ENCODE measurements around the gene IQCM.

Gene IQCM

DNA sequence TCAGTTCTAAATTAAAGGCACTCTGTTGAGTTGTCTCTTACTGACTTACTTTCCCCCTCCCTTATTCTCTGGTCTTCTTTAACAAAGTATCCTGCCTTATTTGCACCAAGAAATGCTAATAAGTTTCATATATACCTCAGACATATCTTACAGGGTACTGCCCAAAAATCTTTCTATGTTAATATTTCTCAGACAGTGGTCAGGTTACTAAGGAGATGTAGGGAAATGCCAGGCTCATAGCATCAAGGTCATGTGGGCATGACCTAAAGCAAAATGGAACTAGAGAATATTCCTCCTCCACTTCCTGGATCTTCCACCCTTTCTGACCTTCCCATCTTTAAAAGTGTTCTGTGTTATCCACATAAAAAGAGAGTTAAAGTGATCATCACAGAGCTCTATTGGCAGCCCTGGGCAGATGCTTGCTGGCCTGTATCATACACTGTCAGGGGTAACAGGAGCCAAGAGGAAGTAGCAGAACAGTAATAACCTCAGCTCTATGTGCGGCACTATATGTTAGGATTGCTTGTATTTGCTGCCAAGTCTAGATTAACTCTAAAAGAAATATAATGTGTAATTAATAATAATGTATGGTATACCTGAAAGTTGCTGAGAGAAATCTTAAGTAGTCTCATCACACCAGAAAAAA lies 74.3 kb downstream of the IQCM start:
- in situ Hi-C loops (cut with HindIII; ENCODE audit: low pct_ligation_motif_present, low sequenced_read_pairs) = no loop called here
- Histone ChIP-seq H3K36me3 (replicated peaks) (no peaks in the 10 kb centered on the region), H3K4me3 (ENCODE audit: low read depth, low read length) (no peak overlapping the region), H3K27ac (no peak overlapping the region), H3K27me3 (replicated peaks) (no peaks in the 10 kb centered on the region)
- TF ChIP-seq, protein P1, sequence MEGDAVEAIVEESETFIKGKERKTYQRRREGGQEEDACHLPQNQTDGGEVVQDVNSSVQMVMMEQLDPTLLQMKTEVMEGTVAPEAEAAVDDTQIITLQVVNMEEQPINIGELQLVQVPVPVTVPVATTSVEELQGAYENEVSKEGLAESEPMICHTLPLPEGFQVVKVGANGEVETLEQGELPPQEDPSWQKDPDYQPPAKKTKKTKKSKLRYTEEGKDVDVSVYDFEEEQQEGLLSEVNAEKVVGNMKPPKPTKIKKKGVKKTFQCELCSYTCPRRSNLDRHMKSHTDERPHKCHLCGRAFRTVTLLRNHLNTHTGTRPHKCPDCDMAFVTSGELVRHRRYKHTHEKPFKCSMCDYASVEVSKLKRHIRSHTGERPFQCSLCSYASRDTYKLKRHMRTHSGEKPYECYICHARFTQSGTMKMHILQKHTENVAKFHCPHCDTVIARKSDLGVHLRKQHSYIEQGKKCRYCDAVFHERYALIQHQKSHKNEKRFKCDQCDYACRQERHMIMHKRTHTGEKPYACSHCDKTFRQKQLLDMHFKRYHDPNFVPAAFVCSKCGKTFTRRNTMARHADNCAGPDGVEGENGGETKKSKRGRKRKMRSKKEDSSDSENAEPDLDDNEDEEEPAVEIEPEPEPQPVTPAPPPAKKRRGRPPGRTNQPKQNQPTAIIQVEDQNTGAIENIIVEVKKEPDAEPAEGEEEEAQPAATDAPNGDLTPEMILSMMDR (IDR thresholded peaks at IDR 0.05; ENCODE audit: low read depth, low read length, missing control alignments) = no peak
- no peak for DNase-seq

DNA sequence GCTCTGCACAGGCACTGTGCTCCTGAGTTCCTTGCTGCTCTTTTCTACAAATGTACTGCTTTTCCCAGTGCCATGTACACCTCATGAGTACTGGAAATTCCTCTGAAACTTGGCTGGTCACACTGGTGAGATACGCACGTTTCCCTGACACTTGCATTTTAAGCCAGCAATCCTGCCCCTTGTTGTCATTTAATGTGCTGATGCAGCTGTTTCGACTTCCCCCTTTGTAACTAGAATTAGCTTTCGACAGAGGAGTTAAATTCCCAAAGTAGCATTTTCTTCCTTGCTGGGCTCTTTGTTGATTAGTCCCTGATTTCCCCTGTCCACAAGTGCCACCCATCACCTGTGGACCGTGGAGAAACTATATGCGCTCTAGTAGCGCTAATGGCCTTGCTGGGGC lies 77.5 kb downstream of the IQCM start:
- Histone ChIP-seq H3K4me3 (ENCODE audit: low read depth, low read length) (no peak overlapping the region), H3K36me3 (replicated peaks) (no peaks in the 10 kb centered on the region), H3K27ac (no peak overlapping the region), H3K27me3 (replicated peaks) (no peaks in the 10 kb centered on the region)
- TF ChIP-seq, protein P1 (IDR thresholded peaks at IDR 0.05; ENCODE audit: low read depth, low read length, missing control alignments) = no peak
- in situ Hi-C loops (cut with HindIII; ENCODE audit: low pct_ligation_motif_present, low sequenced_read_pairs) = no loop called here
- DNase-seq = no peak

DNA sequence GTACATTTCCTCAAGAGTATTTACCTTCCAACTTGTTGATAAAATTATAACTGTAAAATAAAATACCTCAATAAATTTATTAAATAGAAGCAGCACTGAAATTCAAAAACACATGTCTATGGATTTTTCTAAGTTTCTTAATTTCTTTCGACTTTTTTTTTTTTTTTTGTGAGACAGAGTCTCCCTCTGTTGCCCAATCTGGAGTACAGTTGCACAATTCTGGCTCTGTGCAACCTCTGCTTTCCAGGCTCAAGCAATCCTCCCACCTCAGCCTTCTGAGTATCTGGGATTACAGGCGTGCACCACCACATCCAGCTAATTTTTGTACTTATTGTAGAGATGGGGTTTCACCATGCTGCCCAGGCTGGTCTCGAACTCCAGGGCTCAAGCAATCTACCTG lies 79.8 kb downstream of the IQCM start:
- DNase-seq = no peak
- Histone ChIP-seq H3K4me3 (ENCODE audit: low read depth, low read length) (no peak overlapping the region), H3K36me3 (replicated peaks) (no peaks in the 10 kb centered on the region), H3K27me3 (replicated peaks) (no peaks in the 10 kb centered on the region), H3K27ac (no peak overlapping the region)
- TF ChIP-seq, protein P1 (IDR thresholded peaks at IDR 0.05; ENCODE audit: low read depth, low read length, missing control alignments) = peak; percentile 8
- in situ Hi-C loops (cut with HindIII; ENCODE audit: low pct_ligation_motif_present, low sequenced_read_pairs) = no loop called here

DNA sequence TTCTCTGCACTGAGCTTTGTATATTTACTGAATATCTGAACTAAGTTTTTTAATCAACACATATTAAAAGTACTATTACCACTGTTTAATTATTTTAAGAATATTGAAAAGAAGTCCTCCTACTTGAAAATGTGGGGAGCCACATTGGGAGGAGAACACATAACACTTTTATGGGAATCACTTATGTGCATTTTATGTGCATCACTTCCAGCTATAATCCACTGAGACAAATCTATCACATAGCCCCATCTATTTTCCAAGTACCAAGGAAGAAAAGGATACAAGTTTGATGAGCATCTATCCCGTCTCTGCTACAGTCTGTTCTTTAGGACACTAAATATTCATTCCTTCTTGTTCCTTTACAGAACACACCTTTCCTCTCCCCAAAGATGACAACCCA lies 87.2 kb downstream of the IQCM start:
- in situ Hi-C loops (cut with HindIII; ENCODE audit: low pct_ligation_motif_present, low sequenced_read_pairs) = no loop called here
- no peak for DNase-seq
- no peaks in the 10 kb centered on the region for H3K36me3 ChIP-seq (replicated peaks)
- TF ChIP-seq, protein P1 (IDR thresholded peaks at IDR 0.05; ENCODE audit: low read depth, low read length, missing control alignments) = no peak
- no peak overlapping the region for H3K27ac ChIP-seq
- H3K27me3 ChIP-seq (replicated peaks) = no peaks in the 10 kb centered on the region
- H3K4me3 ChIP-seq (ENCODE audit: low read depth, low read length) = no peak overlapping the region

DNA sequence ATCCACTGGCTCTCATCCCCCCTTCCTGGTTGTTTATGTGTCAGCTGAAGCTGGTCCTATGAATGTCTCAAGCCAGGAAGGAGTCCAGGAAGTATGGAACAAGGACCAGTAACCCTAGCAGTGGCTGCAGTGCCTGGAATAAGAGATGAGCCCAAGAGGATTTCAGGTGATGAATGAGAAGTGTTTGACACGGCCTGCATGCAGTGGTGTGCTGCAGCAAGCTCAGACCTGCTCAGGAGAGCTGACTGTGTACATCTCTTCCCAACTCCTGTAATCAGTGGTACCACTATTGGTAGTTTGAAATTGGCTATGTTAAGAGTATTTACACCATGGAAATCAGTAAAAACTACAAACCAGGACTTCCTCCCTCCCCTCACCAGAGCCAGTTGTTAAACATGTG lies 88.0 kb downstream of the IQCM start:
- TF ChIP-seq, protein P1 (IDR thresholded peaks at IDR 0.05; ENCODE audit: low read depth, low read length, missing control alignments) = no peak
- Histone ChIP-seq H3K4me3 (ENCODE audit: low read depth, low read length) (no peak overlapping the region), H3K27ac (no peak overlapping the region), H3K27me3 (replicated peaks) (no peaks in the 10 kb centered on the region), H3K36me3 (replicated peaks) (no peaks in the 10 kb centered on the region)
- DNase-seq = no peak
- in situ Hi-C loops (cut with HindIII; ENCODE audit: low pct_ligation_motif_present, low sequenced_read_pairs) = no loop called here

DNA sequence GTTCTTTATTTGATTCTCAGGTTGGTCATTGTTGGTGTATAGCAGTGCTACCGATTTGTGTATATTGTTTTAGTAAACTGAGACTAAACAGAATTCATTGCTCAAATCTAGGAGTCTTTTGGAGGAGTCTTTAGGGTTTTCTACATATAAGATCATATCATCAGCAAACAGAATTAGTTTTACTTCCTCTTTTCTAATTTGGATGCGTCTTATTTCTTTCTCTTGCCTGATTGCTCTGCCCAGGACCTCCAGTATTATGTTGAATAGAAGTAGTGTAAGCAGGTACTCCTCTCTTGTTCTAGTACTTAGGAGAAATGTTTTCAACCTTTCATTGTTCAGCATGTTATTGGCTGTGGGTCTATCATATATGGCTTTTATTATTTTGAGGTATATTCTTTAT lies 92.6 kb downstream of the IQCM start:
- TF ChIP-seq, protein P1 (IDR thresholded peaks at IDR 0.05; ENCODE audit: low read depth, low read length, missing control alignments) = no peak
- no peak for DNase-seq
- H3K27me3 ChIP-seq (replicated peaks) = no peaks in the 10 kb centered on the region
- no peak overlapping the region for H3K27ac ChIP-seq
- H3K4me3 ChIP-seq (ENCODE audit: low read depth, low read length) = no peak overlapping the region
- H3K36me3 ChIP-seq (replicated peaks) = no peaks in the 10 kb centered on the region
- in situ Hi-C loops (cut with HindIII; ENCODE audit: low pct_ligation_motif_present, low sequenced_read_pairs) = no loop called here
